GM21619 (cell line): ENCODE data around the gene SASS6.

Experiments used
- ATAC-seq: cut with Tn5 transposase; IDR thresholded peaks from one replicate; pipeline ENCODE4 v1.9.1; 2021; ENCODE audit not compliant: unreplicated experiment

SASS6 gene

GRCh38 chr1:100115524-100115923 lies 17.2 kb downstream of the SASS6 start:
- ATAC-seq = no peak

GRCh38 chr1:100109554-100110066 lies 23.1 kb downstream of the SASS6 start:
- no peak for ATAC-seq

GRCh38 chr1:100107696-100108095 lies 25.0 kb downstream of the SASS6 start:
- ATAC-seq = no peak

- no peak for ATAC-seq
Measured at GRCh38 chr1:100101564-100101963, 31.2 kb downstream of the SASS6 start.

- ATAC-seq = no peak
Measured at GRCh38 chr1:100100202-100100601, 32.5 kb downstream of the SASS6 start.

- ATAC-seq = no peak
Measured at GRCh38 chr1:100090471-100090870, 42.3 kb downstream of the SASS6 start.

GRCh38 chr1:100089082-100089481 lies 43.6 kb downstream of the SASS6 start:
- no peak for ATAC-seq

GRCh38 chr1:100087396-100087795 lies 45.3 kb downstream of the SASS6 start:
- no peak for ATAC-seq

- no peak for ATAC-seq
Measured at GRCh38 chr1:100080331-100080730, 52.4 kb downstream of the SASS6 start.

GRCh38 chr1:100077531-100077930 lies 55.2 kb downstream of the SASS6 start:
- ATAC-seq = no peak

- ATAC-seq = peak; percentile 70
Measured at GRCh38 chr1:100076744-100077143, 56.0 kb downstream of the SASS6 start.

GRCh38 chr1:100076319-100076718 lies 56.4 kb downstream of the SASS6 start:
- ATAC-seq = no peak

- peak; percentile 46 for ATAC-seq
Measured at GRCh38 chr1:100075773-100076172, 57.0 kb downstream of the SASS6 start.

- ATAC-seq = no peak
Measured at GRCh38 chr1:100074604-100075395, 57.9 kb downstream of the SASS6 start.

- ATAC-seq = no peak
Measured at GRCh38 chr1:100073531-100073930, 59.2 kb downstream of the SASS6 start.

GRCh38 chr1:100070201-100070939 lies 62.4 kb downstream of the SASS6 start:
- ATAC-seq = no peak

- ATAC-seq = no peak
Measured at GRCh38 chr1:100065969-100066227, 66.8 kb downstream of the SASS6 start.

- ATAC-seq = no peak
Measured at GRCh38 chr1:100065183-100065968, 67.4 kb downstream of the SASS6 start.

GRCh38 chr1:100061681-100062080 lies 71.0 kb downstream of the SASS6 start:
- no peak for ATAC-seq

GRCh38 chr1:100053727-100054126 lies 79.0 kb downstream of the SASS6 start:
- no peak for ATAC-seq

GRCh38 chr1:100053119-100053518 lies 79.6 kb downstream of the SASS6 start:
- ATAC-seq = no peak

GRCh38 chr1:100051893-100052292 lies 80.8 kb downstream of the SASS6 start:
- ATAC-seq = no peak
